GM19395 (cell line): ENCODE results near the gene CCDC187.

Experiments
- ATAC-seq: cut with Tn5 transposase; IDR thresholded peaks from one replicate; pipeline ENCODE4 v1.9.1; 2021; ENCODE audit warnings: mild to moderate bottlenecking, moderate library complexity; ENCODE audit not compliant: unreplicated experiment

CCDC187 gene

DNA sequence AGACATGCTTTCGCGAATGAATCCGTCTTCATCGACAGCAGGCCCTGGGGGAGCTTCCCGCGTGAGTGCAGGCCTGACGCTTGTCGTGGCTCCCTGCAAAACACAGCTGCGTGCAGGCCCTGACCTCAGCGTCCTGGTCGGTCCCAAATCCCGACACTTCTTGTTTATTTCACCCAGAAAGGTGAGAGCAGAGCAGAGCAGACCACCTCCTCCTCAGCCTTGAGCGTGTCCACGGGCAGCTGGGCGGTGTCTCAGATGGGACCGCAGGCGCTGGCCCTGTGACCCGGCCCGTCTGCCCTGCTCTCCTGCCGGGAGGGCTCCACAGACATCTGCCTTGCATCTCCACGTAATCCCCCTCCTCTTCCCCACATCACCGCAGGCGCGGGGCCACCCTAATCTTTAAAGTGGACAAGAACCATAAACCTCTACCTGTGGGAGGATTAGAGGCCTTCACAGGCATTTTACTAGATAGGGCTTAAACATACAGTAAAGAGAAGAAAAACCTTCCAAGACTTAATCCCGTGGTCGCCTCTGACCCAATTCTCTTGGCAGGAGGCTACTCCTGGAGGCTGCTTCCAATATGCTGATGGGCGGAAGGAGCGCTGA is 91.4 kb downstream of the CCDC187 start:
- no peak for ATAC-seq

- no peak for ATAC-seq
These were observed 92.2 kb downstream of the CCDC187 start for GRCh38 chr9:136211441-136212344.

DNA sequence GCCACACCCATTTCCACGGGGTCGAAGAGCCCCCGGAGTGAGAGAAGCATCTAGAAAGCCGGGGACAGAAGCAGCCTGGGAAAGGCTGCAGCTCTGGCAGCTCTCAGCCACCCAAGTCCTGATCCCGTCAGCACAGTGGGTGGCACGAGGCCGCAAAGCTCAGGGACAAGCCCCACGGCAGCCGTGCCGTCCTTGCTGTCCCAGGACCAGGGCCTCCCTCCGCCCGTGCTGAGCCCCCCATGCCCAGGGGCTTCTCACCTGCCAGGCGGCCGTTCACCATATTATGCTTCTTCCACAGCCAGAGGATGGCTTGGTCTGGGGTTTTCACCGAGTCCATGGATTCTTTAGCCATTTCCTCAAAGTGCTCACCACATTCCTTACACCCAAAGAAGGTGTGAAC is 92.9 kb downstream of the CCDC187 start:
- ATAC-seq: no peak

DNA sequence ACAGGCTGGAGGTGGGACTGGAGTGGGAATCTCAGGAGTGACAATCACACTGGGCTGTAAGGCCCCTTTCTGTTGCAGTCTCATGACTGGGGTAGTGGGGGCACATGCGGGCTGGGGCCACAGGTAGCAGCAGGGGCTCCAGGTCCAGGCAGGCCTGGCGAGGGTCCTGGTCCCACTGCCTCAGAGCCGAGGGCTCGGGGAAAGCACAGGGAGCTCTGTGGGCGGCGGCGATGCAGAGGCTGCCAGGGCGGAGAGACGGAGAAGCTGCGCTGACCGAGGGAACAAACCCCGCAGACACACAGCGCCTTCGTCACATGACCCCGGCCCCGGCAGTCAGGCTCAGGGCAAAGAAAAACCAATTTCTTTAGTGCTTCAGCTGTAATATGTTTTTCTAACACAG is 93.6 kb downstream of the CCDC187 start:
- ATAC-seq: no peak

DNA sequence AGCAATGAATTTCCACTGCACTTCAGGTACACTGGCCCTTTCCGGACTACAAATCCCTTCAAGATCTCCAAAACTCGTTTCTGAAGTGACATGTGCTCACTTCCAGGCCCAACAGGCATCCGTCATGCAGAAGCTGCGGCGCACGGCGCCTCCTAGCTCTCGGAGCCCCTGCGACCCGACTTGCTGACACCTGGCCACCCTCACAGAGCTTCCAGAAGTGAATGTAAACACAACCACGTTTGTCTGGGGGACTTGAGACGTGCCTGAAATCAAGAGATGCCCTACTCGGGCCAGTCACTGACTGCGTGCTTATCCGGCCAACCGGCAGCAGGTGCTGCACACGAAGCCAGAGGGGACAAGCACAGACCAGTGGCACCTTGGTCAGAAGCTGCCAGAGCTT is 94.1 kb downstream of the CCDC187 start:
- ATAC-seq: no peak

- ATAC-seq: no peak
These were observed 94.7 kb downstream of the CCDC187 start for GRCh38 chr9:136209232-136209631.

DNA sequence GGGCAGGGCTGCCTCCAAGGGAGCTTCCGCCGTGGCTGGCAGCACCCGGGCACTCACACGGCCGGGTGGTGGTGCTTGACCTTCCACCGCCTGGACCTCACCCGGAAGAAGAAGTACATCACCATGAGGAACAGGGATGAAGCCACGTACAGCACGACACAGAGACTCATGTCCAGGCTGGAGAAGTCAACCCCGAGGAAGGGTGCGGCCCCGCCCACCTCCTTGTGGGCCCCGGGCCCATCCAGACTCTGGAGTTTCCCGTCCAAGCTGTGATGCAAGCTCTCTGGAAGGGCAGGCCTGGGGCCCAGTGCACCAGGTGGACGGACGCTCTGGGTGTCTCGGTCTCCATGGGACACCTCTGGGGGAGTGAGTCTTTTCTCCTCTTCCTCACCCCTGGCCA is 95.2 kb downstream of the CCDC187 start:
- ATAC-seq: no peak

DNA sequence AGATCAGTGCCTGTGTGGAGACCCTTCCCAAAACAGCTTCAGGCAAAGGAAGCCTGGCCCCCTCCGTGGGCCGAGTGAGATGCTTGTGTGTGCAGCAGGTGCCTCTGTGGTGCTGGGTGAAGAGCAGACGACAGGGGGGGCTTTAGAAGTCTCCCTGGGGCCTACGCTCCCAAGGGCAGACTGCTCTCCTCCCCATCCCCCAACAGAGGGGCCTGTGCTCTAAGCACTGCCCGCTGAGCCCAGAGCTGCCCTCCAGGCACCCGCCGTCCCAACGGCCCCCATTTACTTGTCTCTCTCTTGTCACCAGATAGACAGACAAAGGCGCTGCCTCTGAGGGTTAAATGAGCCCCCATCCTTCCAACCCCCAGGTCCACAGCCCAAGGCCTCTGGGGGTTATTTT is 96.3 kb downstream of the CCDC187 start:
- no peak for ATAC-seq

DNA sequence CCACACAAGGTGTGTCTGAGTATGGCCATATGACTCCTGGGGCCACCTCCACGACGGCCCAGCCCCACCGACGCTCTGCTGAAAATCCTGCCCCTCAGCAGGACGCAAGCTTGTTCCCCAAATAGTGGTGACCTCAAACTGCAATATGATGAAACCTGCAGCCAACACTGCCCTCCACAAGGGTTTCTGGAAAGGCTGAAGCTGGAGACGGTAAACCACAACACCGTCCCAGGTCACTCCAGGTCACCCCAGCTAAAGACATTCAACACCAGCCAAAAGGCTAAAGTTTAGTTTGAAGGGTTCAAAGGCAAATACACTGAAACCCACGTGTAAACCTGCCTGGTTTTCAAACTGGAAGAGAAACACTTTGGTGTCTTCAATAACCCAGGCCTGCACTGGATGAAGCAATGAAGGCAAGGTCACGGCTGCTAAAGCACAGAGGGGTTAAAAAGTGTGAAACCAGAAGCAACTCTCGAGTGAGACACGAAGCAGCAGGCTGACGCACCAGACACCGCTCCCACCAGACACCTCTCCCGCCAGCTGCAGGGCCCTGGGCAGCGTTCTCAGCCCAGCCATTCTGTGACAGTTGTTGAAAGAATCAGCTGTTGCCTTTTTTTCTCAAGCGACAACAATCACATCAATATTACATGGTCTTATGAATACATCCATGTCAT is 97.2 kb downstream of the CCDC187 start:
- no peak for ATAC-seq

DNA sequence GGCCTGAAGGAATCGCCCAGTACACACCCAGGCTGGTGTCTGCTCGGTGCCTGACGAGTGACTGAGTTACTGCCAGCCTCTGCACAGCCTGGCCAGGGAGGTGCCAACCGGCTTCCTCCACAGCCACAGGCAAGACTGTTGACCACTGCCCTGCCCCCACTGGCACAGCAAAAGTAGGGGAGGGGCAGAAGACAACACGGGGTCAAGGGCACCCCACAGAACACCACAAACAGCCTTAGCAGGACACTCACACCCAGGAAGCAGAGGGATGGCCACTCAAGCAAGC is 98.2 kb downstream of the CCDC187 start:
- no peak for ATAC-seq

GRCh38 chr9:136204838-136205706 is 98.8 kb downstream of the CCDC187 start, which contains the start of gene LHX3:
Gene LHX3, minus strand, starts transcription at chr9:136205128. Its CDS starts 116 bp downstream, at chr9:136205012.
- ATAC-seq: no peak

DNA sequence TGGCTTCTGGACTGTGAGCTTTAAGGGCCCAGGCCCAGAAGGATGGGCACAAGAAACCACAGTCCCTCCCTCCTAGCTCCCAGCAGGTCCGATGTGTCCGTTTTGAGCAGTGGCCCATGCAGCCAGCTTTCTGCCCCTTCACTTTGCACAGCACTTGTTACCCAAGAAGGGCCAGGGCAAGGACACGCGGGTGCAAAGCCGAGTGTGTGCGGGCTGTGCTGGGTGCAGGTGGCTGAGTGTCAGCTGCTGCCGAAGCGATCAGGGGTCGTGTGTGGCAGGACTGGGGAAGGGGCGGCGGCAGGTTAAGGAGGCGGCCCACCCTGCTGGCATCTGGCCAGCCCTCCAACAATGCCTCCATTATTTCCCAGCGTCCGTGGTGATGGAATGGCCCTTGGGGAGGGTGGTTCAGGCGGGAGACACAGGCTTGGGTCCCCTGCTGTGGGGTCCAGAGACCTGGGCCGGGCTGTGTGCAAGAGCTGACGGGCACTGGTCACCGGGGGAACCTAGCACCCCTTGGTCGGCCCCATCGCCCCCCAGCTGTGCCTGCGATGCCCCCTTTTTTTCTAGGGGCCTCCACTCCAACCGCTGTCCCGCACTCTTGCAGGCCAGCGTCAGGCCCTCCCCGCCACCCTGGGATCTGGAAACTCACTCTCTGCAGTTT is 99.6 kb downstream of the CCDC187 start:
- no peak for ATAC-seq

DNA sequence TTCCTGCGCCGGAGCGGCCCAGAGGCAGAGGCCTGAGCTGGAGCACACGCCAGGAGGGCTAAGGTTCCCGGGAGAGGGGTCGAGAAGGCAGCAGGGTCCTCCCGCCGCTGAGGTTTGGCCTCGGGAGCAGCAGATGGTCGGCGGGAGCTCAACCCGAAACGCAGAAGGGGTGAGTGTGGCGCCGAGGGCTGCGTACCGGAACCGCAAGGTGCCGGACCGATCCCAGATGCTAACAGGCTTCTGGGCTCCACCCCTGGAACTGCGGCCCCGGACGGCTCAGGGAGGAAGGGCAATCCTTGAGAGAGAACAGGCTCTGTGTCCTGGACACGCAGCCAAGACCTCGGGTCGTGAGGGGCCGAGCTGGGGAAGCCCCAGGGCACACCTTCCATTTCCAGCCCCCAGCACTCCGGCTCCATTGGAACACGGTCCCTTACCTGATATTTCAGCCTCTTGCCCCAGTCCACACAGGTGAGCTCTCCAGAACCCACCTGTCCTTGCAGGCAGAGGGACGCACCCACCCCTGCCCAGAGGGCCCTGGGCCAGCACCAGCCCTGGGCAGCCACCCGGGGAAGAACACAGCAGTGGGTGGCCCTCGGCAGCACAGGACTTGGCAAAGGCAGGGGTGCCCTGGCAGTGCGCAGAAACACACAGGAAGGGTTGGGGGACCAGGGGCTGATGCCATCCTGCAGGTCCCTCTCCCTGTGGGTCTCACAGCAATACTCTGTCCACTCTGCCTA is 100.3 kb downstream of the CCDC187 start:
- no peak for ATAC-seq

DNA sequence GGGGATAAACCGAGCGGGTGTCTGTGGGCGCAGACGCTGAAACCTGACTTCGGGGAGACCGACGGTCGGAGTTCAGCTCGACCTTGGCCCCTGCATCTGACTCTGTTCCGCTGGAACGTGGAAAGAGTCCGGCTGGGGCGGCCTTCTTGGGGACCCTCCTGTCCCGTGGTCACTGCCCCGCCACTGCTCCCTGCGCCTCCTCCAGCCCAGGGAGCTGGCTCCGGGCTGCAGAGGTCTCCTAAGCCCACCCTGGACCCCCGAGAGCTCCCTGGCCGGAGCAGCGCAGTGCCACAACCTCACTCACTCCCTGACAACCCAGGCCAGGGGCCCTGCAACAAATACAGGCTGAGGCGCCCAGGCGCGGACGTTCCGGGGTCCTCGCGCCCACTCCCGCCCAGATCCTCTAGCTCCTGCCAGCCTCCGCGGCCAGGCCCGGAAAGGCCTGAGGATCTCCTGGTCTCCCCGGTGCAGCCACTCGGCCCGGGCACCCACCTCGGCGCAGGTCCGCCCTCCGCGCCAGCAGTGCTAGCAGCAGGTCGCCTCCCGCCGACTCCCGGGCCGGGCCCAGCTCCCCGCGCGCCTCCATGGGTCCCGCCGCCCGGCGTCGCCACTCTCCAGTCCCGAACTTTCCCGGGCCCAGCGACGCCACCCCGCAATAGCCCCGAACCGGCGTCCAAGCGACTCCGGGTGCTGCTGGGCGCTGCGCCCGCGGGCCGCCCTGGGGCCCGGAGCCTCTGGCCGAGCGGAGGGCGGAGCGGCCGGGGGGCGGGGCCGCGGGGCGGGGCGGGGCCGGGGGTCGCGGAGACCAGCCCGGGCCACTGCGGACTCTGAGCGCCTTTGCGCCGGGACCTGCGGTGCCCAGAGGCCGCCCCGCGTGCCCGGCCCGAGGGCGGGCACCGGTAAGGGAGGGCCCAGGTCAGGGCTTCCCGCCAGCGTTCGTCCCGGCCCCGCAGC is 101.2 kb downstream of the CCDC187 start:
- ATAC-seq: no peak

GRCh38 chr9:136201609-136202453 is 102.1 kb downstream of the CCDC187 start:
- ATAC-seq: no peak

- no peak for ATAC-seq
These were observed 102.7 kb downstream of the CCDC187 start for GRCh38 chr9:136201174-136201573.

DNA sequence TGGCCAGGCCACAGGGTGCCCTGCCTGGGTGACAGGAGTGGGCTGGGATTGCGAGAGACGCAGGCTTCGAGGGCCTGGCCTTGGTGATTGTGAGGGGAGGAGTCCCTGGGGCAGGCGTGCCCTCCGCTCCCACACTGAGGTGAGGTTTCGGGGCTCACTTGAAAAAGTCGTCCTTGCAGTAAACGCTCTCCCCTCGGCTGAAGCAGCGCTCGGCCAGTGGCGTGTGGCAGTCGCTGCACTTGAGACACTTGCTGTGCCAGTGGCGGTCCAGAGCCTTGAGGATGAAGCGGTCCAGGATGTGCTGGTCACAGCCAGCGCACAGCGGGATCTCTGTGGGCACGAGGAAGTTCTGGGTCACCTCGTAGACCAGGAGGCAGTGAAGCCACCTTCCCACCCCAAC is 103.5 kb downstream of the CCDC187 start:
- ATAC-seq: no peak
